ENCODE results near the gene DAPK3.

DNA sequence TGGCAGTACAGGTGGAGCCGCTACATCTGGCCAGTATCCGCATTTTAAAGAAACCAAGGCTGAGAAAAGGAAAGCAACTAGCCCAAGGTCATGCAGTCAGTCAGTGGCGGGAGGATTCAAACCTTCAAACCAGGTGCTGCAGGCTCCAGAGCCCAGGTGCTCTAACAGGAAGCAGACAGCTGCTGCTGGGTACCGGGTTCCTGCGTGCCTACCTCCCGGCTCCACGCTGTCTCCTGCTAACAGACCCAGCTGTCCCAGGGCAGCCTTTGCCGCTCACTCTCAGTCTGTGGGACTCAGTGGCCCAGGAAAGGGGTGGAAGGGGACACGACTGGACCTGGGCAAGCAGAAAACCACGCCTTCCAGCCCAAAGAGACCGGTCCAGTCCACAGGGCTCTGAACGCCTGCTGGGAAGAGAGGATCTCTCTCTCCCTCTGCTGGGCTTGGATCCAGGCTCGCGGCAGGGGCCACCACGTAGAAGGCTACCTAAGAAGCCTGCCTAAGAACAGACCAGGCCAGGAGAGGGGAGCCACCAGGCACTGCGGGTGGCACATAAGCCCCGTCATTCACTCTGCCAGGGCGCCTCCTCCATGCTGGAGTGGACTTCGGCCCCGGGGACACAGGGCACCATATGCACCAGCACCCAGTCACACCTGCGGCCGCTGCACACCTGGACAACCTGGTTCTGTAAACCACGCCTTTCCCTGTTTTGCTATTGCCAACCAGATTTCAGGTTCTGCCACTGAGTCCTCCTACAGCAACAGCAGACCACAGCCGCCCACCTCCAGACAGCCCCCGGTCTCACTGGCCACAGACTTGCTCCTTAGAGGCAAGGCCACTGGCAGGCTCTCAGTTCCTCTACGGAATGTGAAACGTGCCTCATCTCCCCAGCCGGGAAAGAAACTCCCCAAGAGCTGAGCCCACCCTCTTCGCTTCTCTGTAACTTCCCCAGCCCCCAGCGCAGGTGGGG lies 4.6 kb downstream of the DAPK3 start:
- TF ChIP-seq EZH2 (IDR thresholded peaks at IDR 0.05; ENCODE audit: insufficient read depth, poor library complexity, severe bottlenecking) = no peak
- no peak for TF ChIP-seq EZH2phosphoT487 (IDR thresholded peaks at IDR 0.05; ENCODE audit: insufficient read depth, low read depth)
